Endothelial cell (in vitro differentiated cells): ENCODE data around the gene ZBTB20. TPM values are rescaled to one million over a fixed set of nuclear protein-coding genes. Genes with fewer than 3 reads are reported as not detected.

Source experiments
- DNase-seq: peaks from one replicate; pipeline ENCODE4 v3.0.0; 2021; ENCODE audit warnings: low spot score
- H3K27ac Mint-ChIP-seq: one replicate; pipeline ENCODE4 v1.8.0; 2021; ENCODE audit warnings: mixed read lengths, inconsistent platforms; ENCODE audit not compliant: unreplicated experiment
- H3K27me3 Mint-ChIP-seq: one replicate; pipeline ENCODE4 v1.8.0; 2021; ENCODE audit warnings: mild to moderate bottlenecking, moderate library complexity, mixed read lengths, inconsistent platforms; ENCODE audit not compliant: unreplicated experiment
- H3K36me3 Mint-ChIP-seq: one replicate; pipeline ENCODE4 v1.8.0; 2021; ENCODE audit warnings: mild to moderate bottlenecking, low read depth, mixed read lengths, inconsistent platforms; ENCODE audit not compliant: unreplicated experiment
- H3K4me1 Mint-ChIP-seq: one replicate; pipeline ENCODE4 v1.8.0; 2021; ENCODE audit warnings: mild to moderate bottlenecking, mixed read lengths, inconsistent platforms; ENCODE audit not compliant: unreplicated experiment
- H3K4me3 Mint-ChIP-seq: one replicate; pipeline ENCODE4 v1.8.0; 2021; ENCODE audit warnings: mild to moderate bottlenecking, mixed read lengths, inconsistent platforms; ENCODE audit not compliant: unreplicated experiment
- H3K9me3 Mint-ChIP-seq: one replicate; pipeline ENCODE4 v1.8.0; 2021; ENCODE audit warnings: mixed read lengths, inconsistent platforms; ENCODE audit not compliant: unreplicated experiment
- total RNA-seq: library from RNA; stranded (reverse); fragmentation: NEBNext Ultra II Directional; extraction: Animal tissue kit (Norgen Biotek cat#: 25700); gene quantifications from one replicate; pipeline ENCODE4 v1.2.1, GENCODE V29; 2021; ENCODE audit not compliant: unreplicated experiment
- TF ChIP-seq, protein P1 (sequence below): fragments of 200-600 bp; sonication (generic); IDR thresholded peaks from one replicate; pipeline ENCODE4 v1.5.0; 2021; ENCODE audit warnings: antibody characterized with exemption; ENCODE audit not compliant: unreplicated experiment

Gene ZBTB20
- total RNA-seq, 1 donor from 2014 or later, result 4.2 TPM

- Mint-ChIP-seq H3K36me3 (no peaks in the 10 kb centered on the region), H3K9me3 (no peaks in the 10 kb centered on the region), H3K27me3 (no peaks in the 10 kb centered on the region), H3K4me1 (no peaks in the 10 kb centered on the region), H3K27ac (no peak overlapping the region), H3K4me3 (no peak overlapping the region)
- TF ChIP-seq, protein P1, sequence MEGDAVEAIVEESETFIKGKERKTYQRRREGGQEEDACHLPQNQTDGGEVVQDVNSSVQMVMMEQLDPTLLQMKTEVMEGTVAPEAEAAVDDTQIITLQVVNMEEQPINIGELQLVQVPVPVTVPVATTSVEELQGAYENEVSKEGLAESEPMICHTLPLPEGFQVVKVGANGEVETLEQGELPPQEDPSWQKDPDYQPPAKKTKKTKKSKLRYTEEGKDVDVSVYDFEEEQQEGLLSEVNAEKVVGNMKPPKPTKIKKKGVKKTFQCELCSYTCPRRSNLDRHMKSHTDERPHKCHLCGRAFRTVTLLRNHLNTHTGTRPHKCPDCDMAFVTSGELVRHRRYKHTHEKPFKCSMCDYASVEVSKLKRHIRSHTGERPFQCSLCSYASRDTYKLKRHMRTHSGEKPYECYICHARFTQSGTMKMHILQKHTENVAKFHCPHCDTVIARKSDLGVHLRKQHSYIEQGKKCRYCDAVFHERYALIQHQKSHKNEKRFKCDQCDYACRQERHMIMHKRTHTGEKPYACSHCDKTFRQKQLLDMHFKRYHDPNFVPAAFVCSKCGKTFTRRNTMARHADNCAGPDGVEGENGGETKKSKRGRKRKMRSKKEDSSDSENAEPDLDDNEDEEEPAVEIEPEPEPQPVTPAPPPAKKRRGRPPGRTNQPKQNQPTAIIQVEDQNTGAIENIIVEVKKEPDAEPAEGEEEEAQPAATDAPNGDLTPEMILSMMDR, result no peak
- DNase-seq, result no peak
Observed at GRCh38 chr3:114994554-114995341, 152.3 kb downstream of the ZBTB20 start.

DNA sequence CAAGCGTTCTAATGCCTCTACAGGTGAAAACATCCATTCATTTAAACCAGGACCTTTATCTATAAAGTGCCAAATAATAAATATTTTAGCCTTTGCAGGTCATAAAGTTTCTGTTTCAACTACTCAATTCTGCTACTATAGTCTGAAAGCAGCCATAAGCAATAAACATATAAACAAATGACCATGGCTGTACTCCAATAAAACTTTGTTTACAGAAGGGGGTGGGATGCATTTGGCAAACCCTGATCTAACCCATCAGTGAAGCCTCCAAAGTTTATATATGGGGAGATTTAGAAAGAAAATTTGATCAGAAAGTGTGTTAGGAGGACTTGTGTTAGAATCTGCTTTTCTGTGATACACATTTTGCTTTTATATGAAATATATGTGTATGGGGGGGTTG lies 161.3 kb downstream of the ZBTB20 start:
- Mint-ChIP-seq H3K9me3 (no peaks in the 10 kb centered on the region), H3K36me3 (no peaks in the 10 kb centered on the region), H3K4me1 (no peaks in the 10 kb centered on the region), H3K27ac (no peak overlapping the region), H3K27me3 (no peaks in the 10 kb centered on the region), H3K4me3 (no peak overlapping the region)
- no peak for DNase-seq
- TF ChIP-seq, protein P1, result no peak

GRCh38 chr3:114983248-114983647 lies 163.8 kb downstream of the ZBTB20 start:
- Mint-ChIP-seq H3K27ac (no peak overlapping the region), H3K4me1 (no peaks in the 10 kb centered on the region), H3K4me3 (no peak overlapping the region), H3K9me3 (no peaks in the 10 kb centered on the region), H3K36me3 (no peaks in the 10 kb centered on the region), H3K27me3 (no peaks in the 10 kb centered on the region)
- TF ChIP-seq, protein P1, result no peak
- no peak for DNase-seq

DNA sequence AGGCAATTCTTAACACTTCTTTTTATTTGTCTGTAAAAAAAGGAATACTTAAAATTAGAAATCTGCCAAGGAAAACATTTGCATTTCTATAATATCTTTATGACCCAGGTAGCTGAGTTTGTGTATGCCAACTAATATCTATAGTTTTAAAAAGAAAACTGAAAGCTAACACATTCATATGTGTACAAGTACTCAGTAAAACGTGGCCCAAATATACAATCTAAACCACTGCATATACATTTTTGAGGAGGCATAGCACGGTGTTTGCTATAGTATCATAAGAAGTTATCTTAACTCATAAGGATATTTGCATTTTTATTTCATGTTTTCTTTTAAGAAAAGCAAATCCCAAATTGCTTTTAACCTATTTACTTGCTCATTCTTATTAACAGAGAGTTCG lies 172.7 kb downstream of the ZBTB20 start:
- no peaks in the 10 kb centered on the region for H3K9me3 Mint-ChIP-seq
- no peak overlapping the region for H3K4me3 Mint-ChIP-seq
- no peak overlapping the region for H3K27ac Mint-ChIP-seq
- H3K27me3 Mint-ChIP-seq, result no peaks in the 10 kb centered on the region
- TF ChIP-seq, protein P1, result no peak
- no peaks in the 10 kb centered on the region for H3K4me1 Mint-ChIP-seq
- H3K36me3 Mint-ChIP-seq, result no peaks in the 10 kb centered on the region
- DNase-seq, result no peak

DNA sequence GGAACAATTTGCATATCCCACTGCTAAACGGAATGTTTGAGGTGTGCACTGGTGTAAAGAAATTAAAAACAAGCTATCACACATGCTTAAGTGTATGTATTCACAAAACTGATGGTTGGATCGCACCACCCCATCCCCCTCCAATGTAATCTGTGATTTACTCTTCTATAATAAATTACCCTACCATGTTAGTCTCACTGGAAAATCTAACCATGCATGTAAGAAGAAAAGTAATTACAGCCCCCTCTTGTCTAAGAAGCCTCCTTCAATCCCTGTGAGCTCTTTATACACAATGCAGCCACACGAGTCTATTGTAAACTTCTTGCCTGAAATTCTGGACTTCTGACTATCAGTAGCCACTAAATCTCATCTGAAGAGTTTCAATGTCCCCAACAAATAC lies 173.6 kb downstream of the ZBTB20 start:
- Mint-ChIP-seq H3K4me1 (no peaks in the 10 kb centered on the region), H3K36me3 (no peaks in the 10 kb centered on the region)

More for the DNA sequence above, 173.6 kb downstream of the ZBTB20 start:
- TF ChIP-seq, protein P1, result no peak
- H3K4me3 Mint-ChIP-seq, result no peak overlapping the region
- H3K27ac Mint-ChIP-seq, result no peak overlapping the region
- H3K9me3 Mint-ChIP-seq, result no peaks in the 10 kb centered on the region
- H3K27me3 Mint-ChIP-seq, result no peaks in the 10 kb centered on the region
- no peak for DNase-seq
